Measurements from ENCODE around the gene SLC5A3. TPM values are rescaled to one million over a fixed set of nuclear protein-coding genes. Genes with fewer than 3 reads are reported as not detected.

SLC5A3 gene
- total RNA-seq, 2 experiments from 2014 or later = 22.2 to 31.5 TPM

DNA sequence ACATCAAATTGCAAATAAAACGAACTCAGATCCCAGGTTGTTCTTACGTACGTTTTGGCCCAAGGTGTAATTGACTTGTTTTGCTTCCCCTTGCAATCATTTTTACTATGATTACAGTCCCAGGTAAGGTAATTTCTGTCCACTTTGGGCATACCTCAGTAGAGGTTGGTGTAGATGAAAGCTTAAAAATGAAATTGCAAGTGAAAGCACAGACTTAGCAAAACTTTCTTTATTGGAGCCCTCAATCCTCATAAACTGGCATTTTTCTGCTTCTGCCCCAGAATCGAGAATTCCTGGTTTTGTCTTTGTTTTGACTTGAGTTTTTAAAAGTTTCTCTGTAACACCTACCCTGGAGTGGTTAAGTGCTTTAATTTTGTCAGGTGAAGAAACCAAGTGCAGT lies 9.4 kb downstream of the SLC5A3 start:
- Histone ChIP-seq H3K27ac (ENCODE audit: low read depth, low read length, poor library complexity, severe bottlenecking) (no peak overlapping the region), H3K4me3 (ENCODE audit: low read depth, low read length, poor library complexity, severe bottlenecking) (no peak overlapping the region), H3K36me3 (ENCODE audit: insufficient read depth, low read length) (peaks cover 92% of the 10 kb centered on the region), H3K4me2 (ENCODE audit: low read length) (no peak overlapping the region), H3K4me1 (ENCODE audit: insufficient read depth, low read length, poor library complexity, severe bottlenecking) (peaks cover 9% of the 10 kb centered on the region), H2AFZ (ENCODE audit: low read length) (no peak overlapping the region), H3K9me2 (ENCODE audit: insufficient read depth, low read length) (no peaks in the 10 kb centered on the region), H3K9me3 (ENCODE audit: low read length) (no peaks in the 10 kb centered on the region), H4K20me1 (ENCODE audit: insufficient read depth, low read length) (peaks cover 4% of the 10 kb centered on the region), H3K79me2 (ENCODE audit: insufficient read depth, low read depth, low read length) (peaks cover 94% of the 10 kb centered on the region)
- CTCF ChIA-PET (ENCODE audit: unreplicated experiment) = no interaction called here
- BruUV-seq (replicated peaks) = no TSS peak
- no peak for TF ChIP-seq EZH2phosphoT487 (IDR thresholded peaks at IDR 0.05; ENCODE audit: borderline replicate concordance, low read depth, low read length)
- TF ChIP-seq, protein P1, sequence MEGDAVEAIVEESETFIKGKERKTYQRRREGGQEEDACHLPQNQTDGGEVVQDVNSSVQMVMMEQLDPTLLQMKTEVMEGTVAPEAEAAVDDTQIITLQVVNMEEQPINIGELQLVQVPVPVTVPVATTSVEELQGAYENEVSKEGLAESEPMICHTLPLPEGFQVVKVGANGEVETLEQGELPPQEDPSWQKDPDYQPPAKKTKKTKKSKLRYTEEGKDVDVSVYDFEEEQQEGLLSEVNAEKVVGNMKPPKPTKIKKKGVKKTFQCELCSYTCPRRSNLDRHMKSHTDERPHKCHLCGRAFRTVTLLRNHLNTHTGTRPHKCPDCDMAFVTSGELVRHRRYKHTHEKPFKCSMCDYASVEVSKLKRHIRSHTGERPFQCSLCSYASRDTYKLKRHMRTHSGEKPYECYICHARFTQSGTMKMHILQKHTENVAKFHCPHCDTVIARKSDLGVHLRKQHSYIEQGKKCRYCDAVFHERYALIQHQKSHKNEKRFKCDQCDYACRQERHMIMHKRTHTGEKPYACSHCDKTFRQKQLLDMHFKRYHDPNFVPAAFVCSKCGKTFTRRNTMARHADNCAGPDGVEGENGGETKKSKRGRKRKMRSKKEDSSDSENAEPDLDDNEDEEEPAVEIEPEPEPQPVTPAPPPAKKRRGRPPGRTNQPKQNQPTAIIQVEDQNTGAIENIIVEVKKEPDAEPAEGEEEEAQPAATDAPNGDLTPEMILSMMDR (conservative IDR thresholded peaks at IDR 0.05; ENCODE audit: low read length) = no peak
- intact Hi-C loops (cut with micrococcal nuclease; ENCODE audit: unreplicated experiment) = no loop called here
- POLR2A ChIA-PET = interaction anchor here (1.3 kb wide), 1 partner anchor 9 kb away, joined by 5 read pairs; no protein-coding TSS in a partner anchor
- no peak for DNase-seq (ENCODE audit: low spot score)

GRCh38 chr21:34083357-34083756 lies 10.0 kb downstream of the SLC5A3 start:
- Histone ChIP-seq H3K9me2 (ENCODE audit: insufficient read depth, low read length) (no peaks in the 10 kb centered on the region), H2AFZ (ENCODE audit: low read length) (no peak overlapping the region), H3K4me3 (ENCODE audit: low read depth, low read length, poor library complexity, severe bottlenecking) (no peak overlapping the region), H3K27ac (ENCODE audit: low read depth, low read length, poor library complexity, severe bottlenecking) (no peak overlapping the region), H3K4me1 (ENCODE audit: insufficient read depth, low read length, poor library complexity, severe bottlenecking) (peaks cover 6% of the 10 kb centered on the region), H3K9me3 (ENCODE audit: low read length) (no peaks in the 10 kb centered on the region), H4K20me1 (ENCODE audit: insufficient read depth, low read length) (no peaks in the 10 kb centered on the region; the same call in 1 of the 2 replicates), H3K79me2 (ENCODE audit: insufficient read depth, low read depth, low read length) (peaks cover 94% of the 10 kb centered on the region), H3K36me3 (ENCODE audit: insufficient read depth, low read length) (peaks cover 91% of the 10 kb centered on the region), H3K4me2 (ENCODE audit: low read length) (no peak overlapping the region)
- ChIA-PET CTCF (ENCODE audit: unreplicated experiment) (no interaction called here), POLR2A (no interaction called here)
- BruUV-seq (replicated peaks) = no TSS peak
- intact Hi-C loops (cut with micrococcal nuclease; ENCODE audit: unreplicated experiment) = no loop called here
- DNase-seq (ENCODE audit: low spot score) = no peak
- TF ChIP-seq, protein P1 (conservative IDR thresholded peaks at IDR 0.05; ENCODE audit: low read length) = no peak
- TF ChIP-seq EZH2phosphoT487 (IDR thresholded peaks at IDR 0.05; ENCODE audit: borderline replicate concordance, low read depth, low read length) = no peak

DNA sequence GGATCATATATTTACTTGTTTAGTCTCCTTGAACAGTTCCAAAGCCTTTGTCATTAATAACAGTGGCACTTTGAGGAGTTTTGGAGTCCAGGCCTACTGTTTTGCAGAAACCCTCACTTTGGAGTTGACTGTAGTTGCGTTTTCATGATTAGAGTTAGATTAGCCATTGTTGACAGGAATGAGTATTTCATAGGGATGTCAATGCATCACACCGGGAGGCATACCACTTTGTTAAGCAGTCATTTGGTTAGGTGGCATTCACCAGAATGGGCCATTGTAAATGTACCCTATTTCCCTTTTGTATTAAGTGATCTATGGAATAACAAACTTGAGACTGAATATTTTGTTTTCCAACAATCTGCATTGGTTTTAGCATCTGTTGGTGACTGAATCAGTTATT lies 11.8 kb downstream of the SLC5A3 start:
- no TSS peak for BruUV-seq (replicated peaks)
- TF ChIP-seq, protein P1 (conservative IDR thresholded peaks at IDR 0.05; ENCODE audit: low read length) = no peak
- TF ChIP-seq EZH2phosphoT487 (IDR thresholded peaks at IDR 0.05; ENCODE audit: borderline replicate concordance, low read depth, low read length) = no peak
- no peaks in the 10 kb centered on the region for H3K9me3 ChIP-seq (ENCODE audit: low read length)
- intact Hi-C loops (cut with micrococcal nuclease; ENCODE audit: unreplicated experiment) = no loop called here
- H3K4me3 ChIP-seq (ENCODE audit: low read depth, low read length, poor library complexity, severe bottlenecking) = no peak overlapping the region
- H3K4me2 ChIP-seq (ENCODE audit: low read length) = no peak overlapping the region
- no peak overlapping the region for H2AFZ ChIP-seq (ENCODE audit: low read length)
- H3K27ac ChIP-seq (ENCODE audit: low read depth, low read length, poor library complexity, severe bottlenecking) = no peak overlapping the region
- H4K20me1 ChIP-seq (ENCODE audit: insufficient read depth, low read length) = no peaks in the 10 kb centered on the region; the same call in none of the 2 replicates
- no peaks in the 10 kb centered on the region for H3K9me2 ChIP-seq (ENCODE audit: insufficient read depth, low read length)
- no peak for DNase-seq (ENCODE audit: low spot score)
- peaks cover 97% of the 10 kb centered on the region for H3K79me2 ChIP-seq (ENCODE audit: insufficient read depth, low read depth, low read length)
- H3K4me1 ChIP-seq (ENCODE audit: insufficient read depth, low read length, poor library complexity, severe bottlenecking) = no peaks in the 10 kb centered on the region
- CTCF ChIA-PET (ENCODE audit: unreplicated experiment) = no interaction called here
- peaks cover 85% of the 10 kb centered on the region for H3K36me3 ChIP-seq (ENCODE audit: insufficient read depth, low read length)
- POLR2A ChIA-PET = no interaction called here

Measured in OCI-LY7 (cell line).